HEK293T (cell line): ENCODE results near the gene ZNF394.

Source experiments
- CTCF ChIA-PET: fragments of 350-600 bp; formaldehyde crosslinking; extraction: SDS; loops from one replicate; lab custom pipeline; 2021; ENCODE audit warnings: antibody characterized with exemption, inconsistent platforms; lab: Yijun Ruan, JAX
- POLR2A ChIA-PET: fragments of 350-600 bp; formaldehyde crosslinking; extraction: SDS; loops from one replicate; lab custom pipeline; 2020; ENCODE audit warnings: antibody characterized with exemption, inconsistent platforms; lab: Yijun Ruan, JAX
- DNase-seq: peaks from one replicate; pipeline ENCODE4 v3.0.0; 2012; ENCODE audit warnings: mixed read lengths; ENCODE audit errors: extremely low spot score
- ARNT ChIP-seq: fragments of 450-650 bp; IDR thresholded peaks from 2 replicates; pipeline ENCODE4 v1.6.1; 2017; ENCODE audit warnings: mild to moderate bottlenecking
- BHLHE40 ChIP-seq: fragments of 450-650 bp; IDR thresholded peaks from 2 replicates; pipeline ENCODE4 v1.6.1; 2016; ENCODE audit warnings: mild to moderate bottlenecking, moderate library complexity, borderline replicate concordance
- CTBP1 ChIP-seq: fragments of 450-650 bp; IDR thresholded peaks from 2 replicates; pipeline ENCODE4 v1.6.1; 2016; ENCODE audit warnings: borderline replicate concordance
- ELF4 ChIP-seq: fragments of 450-650 bp; IDR thresholded peaks from 2 replicates; pipeline ENCODE4 v1.6.1; 2017; ENCODE audit warnings: antibody characterized with exemption
- FOXA1 ChIP-seq: fragments of 450-650 bp; IDR thresholded peaks from 2 replicates; pipeline ENCODE4 v1.6.1; 2016; ENCODE audit warnings: mild to moderate bottlenecking
- FOXK2 ChIP-seq: fragments of 450-650 bp; IDR thresholded peaks from 2 replicates; pipeline ENCODE4 v1.6.1; 2016; ENCODE audit warnings: mild to moderate bottlenecking
- FOXM1 ChIP-seq: fragments of 450-650 bp; IDR thresholded peaks from 2 replicates; pipeline ENCODE4 v1.6.1; 2017; ENCODE audit warnings: mild to moderate bottlenecking, borderline replicate concordance
- HDGF ChIP-seq: fragments of 450-650 bp; IDR thresholded peaks from 2 replicates; pipeline ENCODE4 v1.6.1; 2017; ENCODE audit warnings: antibody characterized with exemption, borderline replicate concordance
- L3MBTL2 ChIP-seq: fragments of 450-650 bp; conservative IDR thresholded peaks from 2 replicates; pipeline ENCODE4 v1.6.1; 2016; ENCODE audit warnings: mild to moderate bottlenecking
- LEF1 ChIP-seq: fragments of 450-650 bp; IDR thresholded peaks from 2 replicates; pipeline ENCODE4 v1.6.1; 2017; ENCODE audit warnings: mild to moderate bottlenecking, borderline replicate concordance
- NFRKB ChIP-seq: fragments of 450-650 bp; IDR thresholded peaks from 2 replicates; pipeline ENCODE4 v1.6.1; 2016; ENCODE audit warnings: mild to moderate bottlenecking, moderate library complexity
- PKNOX1 ChIP-seq: fragments of 450-650 bp; IDR thresholded peaks from 2 replicates; pipeline ENCODE4 v1.6.1; 2016
- SP1 ChIP-seq: fragments of 450-650 bp; IDR thresholded peaks from 2 replicates; pipeline ENCODE4 v1.6.1; 2017
- SUZ12 ChIP-seq: fragments of 450-650 bp; IDR thresholded peaks from 2 replicates; pipeline ENCODE4 v1.6.1; 2016; ENCODE audit warnings: mild to moderate bottlenecking
- TARDBP ChIP-seq: fragments of 450-650 bp; IDR thresholded peaks from 2 replicates; pipeline ENCODE4 v1.6.1; 2016
- ZNF384 ChIP-seq: fragments of 450-650 bp; IDR thresholded peaks from 2 replicates; pipeline ENCODE4 v1.6.1; 2016

ZNF394 gene

GRCh38 chr7:99500637-99501009 lies 542 bp upstream of the ZNF394 start:
- ChIA-PET CTCF (no interaction called here), POLR2A (interaction anchor here (0.7 to 2.0 kb wide), 13 partner anchors 10 to 116 kb away, joined by 3 to 12 read pairs (median 5); partner anchors contain the start of genes CPSF4, FAM200A, PTCD1 and ZNF655)
- no peak for DNase-seq
- TF ChIP-seq SUZ12 (no peak), BHLHE40 (no peak), NFRKB (no peak), PKNOX1 (no peak)

- POLR2A ChIA-PET: interaction anchor here (1.2 to 2.0 kb wide), 7 partner anchors 9 to 61 kb away, joined by 3 to 12 read pairs (median 6); partner anchors contain the start of genes CPSF4, FAM200A, PTCD1 and ZNF655
- TF ChIP-seq CTBP1 (no peak), ELF4 (no peak), LEF1 (no peak), L3MBTL2 (no peak), FOXA1 (no peak)
- DNase-seq: no peak
- CTCF ChIA-PET: no interaction called here
Measured at GRCh38 chr7:99499371-99499720, 735 bp downstream of the ZNF394 start.

- peak; percentile 23 for DNase-seq
- CTCF ChIA-PET: no interaction called here
- TF ChIP-seq ARNT (no peak), SUZ12 (no peak), ELF4 (no peak), FOXK2 (no peak), HDGF (no peak), FOXM1 (no peak), SP1 (no peak), PKNOX1 (no peak), FOXA1 (no peak), TARDBP (no peak), LEF1 (no peak), L3MBTL2 (no peak), ZNF384 (no peak), BHLHE40 (no peak), NFRKB (no peak), CTBP1 (no peak)
- POLR2A ChIA-PET: interaction anchor here (0.9 kb wide), 1 partner anchor 118 kb away, joined by 3 read pairs; the partner anchor contains the start of gene ZSCAN25
Measured at GRCh38 chr7:99498546-99498944, 1.5 kb downstream of the ZNF394 start.

- ChIA-PET CTCF (interaction anchor here (0.7 kb wide), 1 partner anchor 148 kb away, joined by 3 read pairs; no protein-coding TSS in a partner anchor), POLR2A (interaction anchor here (0.9 kb wide), 1 partner anchor 118 kb away, joined by 3 read pairs; the partner anchor contains the start of gene ZSCAN25)
- TF ChIP-seq NFRKB: no peak
- no peak for TF ChIP-seq HDGF
- TF ChIP-seq L3MBTL2: no peak
- TF ChIP-seq BHLHE40: no peak
- TF ChIP-seq TARDBP: no peak
- no peak for TF ChIP-seq SUZ12
- no peak for TF ChIP-seq LEF1
- TF ChIP-seq ELF4: no peak
- no peak for TF ChIP-seq FOXM1
- no peak for TF ChIP-seq FOXK2
- no peak for TF ChIP-seq ARNT
- no peak for TF ChIP-seq FOXA1
- no peak for TF ChIP-seq CTBP1
- TF ChIP-seq PKNOX1: no peak
- TF ChIP-seq ZNF384: no peak
- no peak for TF ChIP-seq SP1
- no peak for DNase-seq
Measured at GRCh38 chr7:99497766-99498545, 2.1 kb downstream of the ZNF394 start.

- no peak for DNase-seq
- TF ChIP-seq SP1: no peak
- TF ChIP-seq ARNT: no peak
- no peak for TF ChIP-seq FOXK2
- TF ChIP-seq ELF4: no peak
- TF ChIP-seq HDGF: no peak
- TF ChIP-seq ZNF384: no peak
- no peak for TF ChIP-seq CTBP1
- no peak for TF ChIP-seq SUZ12
- TF ChIP-seq BHLHE40: no peak
- no peak for TF ChIP-seq LEF1
- TF ChIP-seq FOXM1: no peak
- TF ChIP-seq L3MBTL2: no peak
- no peak for TF ChIP-seq PKNOX1
- no peak for TF ChIP-seq TARDBP
- TF ChIP-seq FOXA1: no peak
- no peak for TF ChIP-seq NFRKB
- ChIA-PET CTCF (no interaction called here), POLR2A (no interaction called here)
Measured at GRCh38 chr7:99493823-99494222, 6.3 kb downstream of the ZNF394 start.
